Mesothelial cell of epicardium (in vitro differentiated cells): ENCODE results near the gene THNSL1. TPM values are rescaled to one million over a fixed set of nuclear protein-coding genes. Genes with fewer than 3 reads are reported as not detected.

Source experiments
- DNase-seq, 2 experiments: peaks; one replicate each; pipeline ENCODE4 v3.0.0; 2021; ENCODE audit warnings: low spot score in 2 of 2; ENCODE audit not compliant: unreplicated experiment in 2 of 2
- H3K27ac Mint-ChIP-seq: 2 replicates; pipeline ENCODE4 v1.8.0; 2021; ENCODE audit warnings: mixed read lengths
- H3K27me3 Mint-ChIP-seq: 2 replicates; pipeline ENCODE4 v1.8.0; 2021; ENCODE audit warnings: low read depth, mixed read lengths
- H3K36me3 Mint-ChIP-seq: 2 replicates; pipeline ENCODE4 v1.8.0; 2021; ENCODE audit warnings: mixed read lengths
- H3K4me1 Mint-ChIP-seq: 2 replicates; pipeline ENCODE4 v1.8.0; 2021; ENCODE audit warnings: mixed read lengths
- H3K4me3 Mint-ChIP-seq: 2 replicates; pipeline ENCODE4 v1.8.0; 2021; ENCODE audit warnings: mild to moderate bottlenecking, moderate library complexity, mixed read lengths
- H3K9me3 Mint-ChIP-seq: 2 replicates; pipeline ENCODE4 v1.8.0; 2021; ENCODE audit warnings: mixed read lengths
- total RNA-seq: library from RNA; stranded (reverse); gene quantifications from 3 replicates; pipeline ENCODE4 v1.2.1, GENCODE V29; 2021
- TF ChIP-seq, protein P1 (sequence below): fragments of 200-600 bp; sonication (generic); IDR thresholded peaks from one replicate; pipeline ENCODE4 v1.5.0; 2021; ENCODE audit warnings: antibody characterized with exemption; ENCODE audit not compliant: unreplicated experiment

The THNSL1 gene
- total RNA-seq, 1 donor from 2014 or later: 7.4 TPM

DNA sequence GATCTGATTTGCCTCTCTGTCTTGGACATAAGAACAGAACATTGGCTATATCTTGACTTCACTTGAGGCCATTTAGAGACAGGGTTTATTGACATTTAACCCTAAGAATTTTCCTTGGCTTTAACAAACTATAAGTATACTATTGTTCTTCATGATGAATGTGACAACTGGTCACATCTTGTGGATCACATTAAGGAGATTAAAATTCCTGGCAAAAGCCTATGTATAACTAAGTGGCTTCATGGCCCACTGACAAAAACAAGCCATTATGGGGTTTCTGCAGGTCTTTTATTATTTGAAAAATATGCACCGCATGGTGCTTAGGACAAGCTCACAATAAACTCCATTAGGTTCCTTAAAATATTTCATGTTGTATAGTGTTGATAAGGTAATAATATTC, 54.8 kb downstream of the THNSL1 start:
- no peak overlapping the region for H3K4me3 Mint-ChIP-seq
- TF ChIP-seq, protein P1, sequence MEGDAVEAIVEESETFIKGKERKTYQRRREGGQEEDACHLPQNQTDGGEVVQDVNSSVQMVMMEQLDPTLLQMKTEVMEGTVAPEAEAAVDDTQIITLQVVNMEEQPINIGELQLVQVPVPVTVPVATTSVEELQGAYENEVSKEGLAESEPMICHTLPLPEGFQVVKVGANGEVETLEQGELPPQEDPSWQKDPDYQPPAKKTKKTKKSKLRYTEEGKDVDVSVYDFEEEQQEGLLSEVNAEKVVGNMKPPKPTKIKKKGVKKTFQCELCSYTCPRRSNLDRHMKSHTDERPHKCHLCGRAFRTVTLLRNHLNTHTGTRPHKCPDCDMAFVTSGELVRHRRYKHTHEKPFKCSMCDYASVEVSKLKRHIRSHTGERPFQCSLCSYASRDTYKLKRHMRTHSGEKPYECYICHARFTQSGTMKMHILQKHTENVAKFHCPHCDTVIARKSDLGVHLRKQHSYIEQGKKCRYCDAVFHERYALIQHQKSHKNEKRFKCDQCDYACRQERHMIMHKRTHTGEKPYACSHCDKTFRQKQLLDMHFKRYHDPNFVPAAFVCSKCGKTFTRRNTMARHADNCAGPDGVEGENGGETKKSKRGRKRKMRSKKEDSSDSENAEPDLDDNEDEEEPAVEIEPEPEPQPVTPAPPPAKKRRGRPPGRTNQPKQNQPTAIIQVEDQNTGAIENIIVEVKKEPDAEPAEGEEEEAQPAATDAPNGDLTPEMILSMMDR: no peak
- no peak for DNase-seq
- H3K27ac Mint-ChIP-seq: no peak overlapping the region
- H3K4me1 Mint-ChIP-seq: no peaks in the 10 kb centered on the region
- H3K36me3 Mint-ChIP-seq: no peaks in the 10 kb centered on the region
- H3K9me3 Mint-ChIP-seq: no peaks in the 10 kb centered on the region
- no peaks in the 10 kb centered on the region for H3K27me3 Mint-ChIP-seq

DNA sequence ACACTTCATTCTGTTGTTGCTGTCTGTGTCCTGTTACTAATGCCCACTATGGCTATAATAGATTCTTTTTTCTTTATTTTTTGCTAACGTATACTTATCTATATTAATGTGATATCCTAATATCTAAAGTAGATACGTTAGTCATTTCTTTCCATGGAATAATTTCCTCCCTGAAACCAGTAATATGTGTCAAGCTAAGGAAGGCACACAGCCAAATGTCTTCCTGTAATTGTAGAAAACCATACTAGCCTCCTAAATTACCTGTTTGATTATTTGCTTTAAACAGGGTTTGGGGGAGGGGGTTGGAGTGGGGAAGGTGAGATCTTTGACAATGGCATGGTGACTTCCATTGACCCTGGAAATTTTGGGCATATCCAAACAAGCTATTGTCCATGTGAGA, 56.4 kb downstream of the THNSL1 start:
- H3K36me3 Mint-ChIP-seq: no peaks in the 10 kb centered on the region
- DNase-seq: no peak
- no peak overlapping the region for H3K4me3 Mint-ChIP-seq
- TF ChIP-seq, protein P1: no peak
- H3K9me3 Mint-ChIP-seq: no peaks in the 10 kb centered on the region
- no peaks in the 10 kb centered on the region for H3K27me3 Mint-ChIP-seq
- H3K4me1 Mint-ChIP-seq: no peaks in the 10 kb centered on the region
- no peak overlapping the region for H3K27ac Mint-ChIP-seq

DNA sequence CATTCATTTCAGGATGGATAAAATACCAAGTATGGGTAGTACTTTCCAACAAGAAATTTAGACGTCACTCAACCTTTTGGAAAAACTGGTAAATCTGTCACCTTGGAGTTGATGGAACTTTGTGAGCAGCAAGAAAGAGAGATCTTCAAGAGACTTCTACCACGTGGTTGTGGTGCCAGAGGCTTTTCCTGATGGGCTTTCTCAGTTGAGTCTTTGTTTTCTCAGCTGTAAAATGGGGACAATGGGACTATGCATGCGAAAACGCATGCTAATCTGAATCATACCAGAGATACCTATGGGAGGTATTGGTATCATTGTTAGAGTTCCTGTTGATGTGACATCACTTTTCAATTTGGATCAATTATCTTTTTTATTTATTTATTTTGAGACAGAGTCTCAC, 59.4 kb downstream of the THNSL1 start:
- Mint-ChIP-seq H3K36me3 (no peaks in the 10 kb centered on the region), H3K27me3 (no peaks in the 10 kb centered on the region), H3K4me3 (no peak overlapping the region), H3K4me1 (peaks cover under 1% of the 10 kb centered on the region), H3K9me3 (no peaks in the 10 kb centered on the region), H3K27ac (no peak overlapping the region)
- DNase-seq: no peak
- TF ChIP-seq, protein P1: no peak

Other genes starting within 250 kb of the THNSL1 start
- gene PRTFDC1, start 64.0 kb upstream of the THNSL1 start, total RNA-seq: 26.3 to 27.5 TPM (median 27.0 TPM) in 3 replicates
- 0.25 to 0.36 TPM (median 0.27 TPM) in 3 replicates for gene ENKUR, start 454 bp upstream of the THNSL1 start, total RNA-seq
- gene GPR158, start 158.4 kb downstream of the THNSL1 start, total RNA-seq: 7.3 to 7.9 TPM (median 7.5 TPM) in 3 replicates